Colonic mucosa (tissue), 4 donors: ENCODE measurements around the gene SRP54. TPM values are rescaled to one million over a fixed set of nuclear protein-coding genes. Genes with fewer than 3 reads are reported as not detected.

Source experiments
- DNase-seq: peaks from one replicate; pipeline ENCODE4 v3.0.0-alpha.2; 2020
- H3K27ac ChIP-seq: fragments of 200-600 bp; one replicate; pipeline ENCODE4 v1.8.0; 2021
- H3K27me3 ChIP-seq: fragments of 200-600 bp; one replicate; pipeline ENCODE4 v1.8.0; 2021
- H3K36me3 ChIP-seq: fragments of 200-600 bp; one replicate; pipeline ENCODE4 v1.8.0; 2021
- H3K4me1 ChIP-seq: fragments of 200-600 bp; one replicate; pipeline ENCODE4 v1.8.0; 2021; ENCODE audit warnings: mild to moderate bottlenecking
- H3K4me3 ChIP-seq: fragments of 200-600 bp; one replicate; pipeline ENCODE4 v1.8.0; 2021
- H3K9ac ChIP-seq, 2 donors: one replicate each; pipeline ENCODE4 v1.7.0; 2013; ENCODE audit warnings: control low read depth in 2 of 2, low read depth in 2 of 2, low read length in 2 of 2
- H3K9me3 ChIP-seq: fragments of 200-600 bp; one replicate; pipeline ENCODE4 v1.8.0; 2021
- intact Hi-C: fragments of 100-400 bp; cut with DNase I; formaldehyde crosslinking; loops from one replicate; pipeline ENCODE4 v1.14.1; 2022
- total RNA-seq, 2 donors: library from RNA; stranded (reverse); fragmentation: NEBNext Ultra II Directional in 1 of 2; extraction: Animal tissue kit (Norgen Biotek cat#: 25700) in 1 of 2; gene quantifications; one replicate each; pipeline ENCODE4 v1.2.1, GENCODE V29; 2021
- TF ChIP-seq, protein P1 (sequence below): fragments of 200-600 bp; IDR thresholded peaks from one replicate; pipeline ENCODE4 v1.8.0; 2022; ENCODE audit warnings: antibody characterized with exemption, mild to moderate bottlenecking
- donor health status: healthy.
- donor health status: DM: no; HTN: no; CAD: no.
- donor health status: DM: no; HTN: no; CAD: no.

Gene SRP54
- total RNA-seq, result 10 to 100 TPM; 43.5 to 45.6 TPM

DNA sequence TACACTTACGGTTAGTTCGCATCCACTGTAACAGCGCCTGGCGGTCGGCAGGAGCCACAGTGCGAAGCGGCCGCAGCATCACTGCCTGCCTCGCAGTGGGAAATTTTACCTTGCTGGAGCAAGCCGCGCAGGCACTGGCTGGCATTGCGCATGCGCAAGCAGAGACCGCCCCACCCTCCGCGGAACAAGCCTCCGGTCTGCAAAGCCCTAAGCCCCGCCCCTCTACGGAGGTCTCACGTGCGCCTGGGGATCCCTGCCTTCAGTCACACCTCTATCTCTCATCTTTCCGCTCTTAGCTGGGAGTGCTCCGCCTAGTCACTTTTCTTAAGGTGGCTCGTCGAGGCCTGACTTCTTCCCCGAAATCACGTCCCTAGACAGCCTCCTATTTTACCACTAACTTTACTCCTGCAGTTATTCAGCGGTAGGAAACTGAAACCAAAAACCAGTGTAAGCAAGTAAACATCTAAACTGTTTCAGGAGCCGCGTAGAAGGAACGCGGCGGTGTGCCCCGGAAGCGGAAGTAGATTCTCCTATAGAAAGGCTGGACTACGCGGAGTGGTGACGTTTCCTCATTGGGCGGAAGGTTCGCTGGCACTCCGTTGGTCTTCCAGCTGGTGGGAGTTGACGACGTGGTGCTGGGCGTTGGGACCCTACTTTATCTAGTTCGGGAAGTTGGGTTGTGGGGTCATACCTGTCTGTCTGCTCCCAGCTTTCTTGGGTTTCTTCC is at the start of gene SRP54:
SRP54 (plus strand) TSS at position 572 of the 727 bp plus-strand sequence. CDS start 13,718 bp downstream, outside the sequence.
- Histone ChIP-seq H3K4me1 (peaks cover 7% of the 10 kb centered on the region), H3K36me3 (no peaks in the 10 kb centered on the region), H3K4me3 (peak within 1 kb of the TSS; percentile 83), H3K9ac (peak within 1 kb of the TSS; percentile 90 to 99), H3K27me3 (no peaks in the 10 kb centered on the region), H3K9me3 (no peaks in the 10 kb centered on the region), H3K27ac (peak within 1 kb of the TSS; percentile 99)
- TF ChIP-seq, protein P1, sequence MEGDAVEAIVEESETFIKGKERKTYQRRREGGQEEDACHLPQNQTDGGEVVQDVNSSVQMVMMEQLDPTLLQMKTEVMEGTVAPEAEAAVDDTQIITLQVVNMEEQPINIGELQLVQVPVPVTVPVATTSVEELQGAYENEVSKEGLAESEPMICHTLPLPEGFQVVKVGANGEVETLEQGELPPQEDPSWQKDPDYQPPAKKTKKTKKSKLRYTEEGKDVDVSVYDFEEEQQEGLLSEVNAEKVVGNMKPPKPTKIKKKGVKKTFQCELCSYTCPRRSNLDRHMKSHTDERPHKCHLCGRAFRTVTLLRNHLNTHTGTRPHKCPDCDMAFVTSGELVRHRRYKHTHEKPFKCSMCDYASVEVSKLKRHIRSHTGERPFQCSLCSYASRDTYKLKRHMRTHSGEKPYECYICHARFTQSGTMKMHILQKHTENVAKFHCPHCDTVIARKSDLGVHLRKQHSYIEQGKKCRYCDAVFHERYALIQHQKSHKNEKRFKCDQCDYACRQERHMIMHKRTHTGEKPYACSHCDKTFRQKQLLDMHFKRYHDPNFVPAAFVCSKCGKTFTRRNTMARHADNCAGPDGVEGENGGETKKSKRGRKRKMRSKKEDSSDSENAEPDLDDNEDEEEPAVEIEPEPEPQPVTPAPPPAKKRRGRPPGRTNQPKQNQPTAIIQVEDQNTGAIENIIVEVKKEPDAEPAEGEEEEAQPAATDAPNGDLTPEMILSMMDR, result no peak
- intact Hi-C loops, result loop anchor here (2.0 to 10.0 kb wide), 2 partner anchors 62 to 110 kb away; partner anchors contain the start of gene FAM177A1
- peak; percentile 100 for DNase-seq

DNA sequence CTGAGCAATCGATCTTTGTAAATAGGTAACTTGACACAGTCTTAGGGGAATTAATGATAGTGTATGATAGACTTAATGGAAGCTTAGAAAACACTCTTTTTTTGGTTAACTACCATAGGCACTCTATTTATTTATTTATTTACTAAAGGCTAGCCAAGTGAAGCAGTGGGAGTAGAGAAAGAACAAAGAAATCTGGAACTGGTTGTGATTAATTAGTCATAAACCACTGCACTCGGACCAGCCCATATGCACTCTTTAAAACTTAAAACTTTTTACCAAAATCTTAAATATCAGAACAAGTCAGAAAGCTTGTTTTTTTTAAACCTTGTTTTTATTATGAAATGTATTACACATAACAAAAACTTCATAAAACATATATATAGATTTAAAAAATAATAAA is 49.5 kb upstream of the SRP54 start:
- intact Hi-C loops, result no loop called here
- DNase-seq, result no peak

DNA sequence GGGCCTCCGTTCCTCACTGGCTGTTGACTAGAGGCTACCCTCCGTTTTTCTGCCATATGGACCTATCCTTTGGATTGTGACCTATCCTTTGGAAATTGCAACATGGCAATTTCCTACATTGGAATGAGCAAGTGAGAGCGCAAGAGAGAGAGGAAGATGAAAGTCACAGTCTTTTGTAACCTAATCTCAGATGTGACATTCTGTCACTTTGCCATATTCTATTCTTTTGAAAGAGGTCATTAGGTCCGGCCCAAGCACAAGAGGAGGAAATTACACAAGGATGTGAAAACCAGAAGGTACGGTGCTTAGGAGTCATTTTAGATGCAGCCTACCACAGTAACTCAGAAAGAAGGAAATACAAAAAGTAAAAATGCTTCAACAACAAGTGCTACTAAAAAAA is 47.3 kb upstream of the SRP54 start:
- H3K4me1 ChIP-seq, result no peaks in the 10 kb centered on the region
- H3K27me3 ChIP-seq, result no peaks in the 10 kb centered on the region
- DNase-seq, result no peak
- no peaks in the 10 kb centered on the region for H3K36me3 ChIP-seq
- TF ChIP-seq, protein P1, result no peak
- no peak overlapping the region for H3K9ac ChIP-seq
- H3K27ac ChIP-seq, result no peak overlapping the region
- no peaks in the 10 kb centered on the region for H3K9me3 ChIP-seq
- H3K4me3 ChIP-seq, result no peak overlapping the region
- intact Hi-C loops, result no loop called here

More for the DNA sequence above, 49.5 kb upstream of the SRP54 start:
- Histone ChIP-seq H3K27ac (no peak overlapping the region), H3K9ac (no peak overlapping the region), H3K4me3 (no peak overlapping the region), H3K36me3 (no peaks in the 10 kb centered on the region), H3K4me1 (no peaks in the 10 kb centered on the region), H3K9me3 (no peaks in the 10 kb centered on the region), H3K27me3 (no peaks in the 10 kb centered on the region)
- TF ChIP-seq, protein P1, result no peak

DNA sequence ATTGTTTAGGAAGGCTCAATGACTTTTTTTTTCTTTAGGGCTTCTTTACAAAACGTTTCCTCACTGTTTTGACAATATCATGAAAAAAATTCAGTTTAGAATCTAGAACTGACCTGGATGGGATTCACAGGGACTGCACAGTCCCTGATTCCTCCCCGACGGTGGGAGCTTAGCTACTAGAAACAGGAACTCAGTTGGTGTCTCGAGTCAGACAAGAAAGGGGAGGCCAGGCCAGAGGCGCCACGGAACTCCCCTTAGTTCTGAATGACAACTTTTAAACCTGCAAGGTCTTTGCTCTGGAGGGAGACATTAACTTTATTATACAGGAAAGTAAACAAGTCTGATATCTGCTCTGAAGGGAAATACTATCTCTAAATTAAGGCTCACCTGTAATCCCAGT is 45.4 kb upstream of the SRP54 start:
- Histone ChIP-seq H3K36me3 (no peaks in the 10 kb centered on the region), H3K4me1 (no peaks in the 10 kb centered on the region), H3K4me3 (no peak overlapping the region), H3K27ac (no peak overlapping the region), H3K9me3 (no peaks in the 10 kb centered on the region), H3K9ac (no peak overlapping the region), H3K27me3 (no peaks in the 10 kb centered on the region)
- no peak for DNase-seq
- intact Hi-C loops, result no loop called here
- TF ChIP-seq, protein P1, result no peak

DNA sequence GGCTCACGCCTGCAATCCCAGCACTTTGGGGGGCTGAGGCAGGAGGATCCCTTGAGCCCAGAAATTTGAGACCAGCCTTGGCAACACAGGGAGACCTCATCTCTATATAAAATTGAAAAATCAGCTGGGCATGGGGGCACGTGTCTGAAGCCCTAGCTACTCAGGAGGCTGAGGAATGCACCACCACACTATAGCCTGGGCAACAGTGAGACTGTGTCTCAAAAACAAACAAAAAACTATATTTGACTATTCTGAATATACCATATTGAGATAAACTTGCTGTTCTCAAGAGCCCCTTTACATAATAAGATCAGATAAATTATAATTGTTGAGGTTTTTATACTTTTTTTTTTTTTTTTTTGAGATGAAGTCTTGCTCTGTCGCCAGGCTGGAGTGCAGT is 44.9 kb upstream of the SRP54 start:
- no peak overlapping the region for H3K9ac ChIP-seq
- H3K9me3 ChIP-seq, result no peaks in the 10 kb centered on the region
- no peaks in the 10 kb centered on the region for H3K4me1 ChIP-seq
- TF ChIP-seq, protein P1, result no peak
- no peak for DNase-seq
- H3K27me3 ChIP-seq, result no peaks in the 10 kb centered on the region
- H3K36me3 ChIP-seq, result no peaks in the 10 kb centered on the region
- H3K4me3 ChIP-seq, result no peak overlapping the region
- no peak overlapping the region for H3K27ac ChIP-seq
- intact Hi-C loops, result no loop called here
